Chondrocyte (in vitro differentiated cells): ENCODE data around the gene PCNX3. TPM values are rescaled to one million over a fixed set of nuclear protein-coding genes. Genes with fewer than 3 reads are reported as not detected.
A peak's percentile ranks its signal among the peaks of the same experiment; 100 is the strongest.

ENCODE experiments used
- DNase-seq: peaks from one replicate; pipeline ENCODE4 v3.0.0; 2021; ENCODE audit warnings: mixed read lengths, low spot score
- H3K27ac Mint-ChIP-seq: one replicate; pipeline ENCODE4 v1.8.0; 2021; ENCODE audit warnings: mild to moderate bottlenecking, moderate library complexity, mixed read lengths; ENCODE audit not compliant: unreplicated experiment
- H3K27me3 Mint-ChIP-seq: 2 replicates; pipeline ENCODE4 v1.8.0; 2021; ENCODE audit warnings: low read depth, mixed read lengths
- H3K36me3 Mint-ChIP-seq: 2 replicates; pipeline ENCODE4 v1.8.0; 2021; ENCODE audit warnings: low read depth, mixed read lengths
- H3K4me1 Mint-ChIP-seq: 2 replicates; pipeline ENCODE4 v1.8.0; 2021; ENCODE audit warnings: low read depth, mild to moderate bottlenecking, mixed read lengths
- H3K4me3 Mint-ChIP-seq: one replicate; pipeline ENCODE4 v1.8.0; 2021; ENCODE audit warnings: mild to moderate bottlenecking, moderate library complexity, mixed read lengths; ENCODE audit not compliant: unreplicated experiment
- H3K9me3 Mint-ChIP-seq: 2 replicates; pipeline ENCODE4 v1.8.0; 2021; ENCODE audit warnings: low read depth, mixed read lengths
- total RNA-seq: library from RNA; stranded (reverse); gene quantifications from 3 replicates; pipeline ENCODE4 v1.2.1, GENCODE V29; 2021
- TF ChIP-seq, protein P1 (sequence below): fragments of 200-600 bp; sonication (generic); IDR thresholded peaks from 2 replicates; pipeline ENCODE4 v1.5.0; 2021; ENCODE audit warnings: antibody characterized with exemption, mild to moderate bottlenecking, moderate library complexity

Gene PCNX3
- total RNA-seq, 1 donor from 2014 or later = 36.3 TPM

GRCh38 chr11:65599955-65600246 lies 15.7 kb upstream of the PCNX3 start:
- DNase-seq = no peak
- no peak overlapping the region for H3K4me3 Mint-ChIP-seq
- no peaks in the 10 kb centered on the region for H3K9me3 Mint-ChIP-seq
- H3K4me1 Mint-ChIP-seq = peaks cover 5% of the 10 kb centered on the region
- TF ChIP-seq, protein P1, sequence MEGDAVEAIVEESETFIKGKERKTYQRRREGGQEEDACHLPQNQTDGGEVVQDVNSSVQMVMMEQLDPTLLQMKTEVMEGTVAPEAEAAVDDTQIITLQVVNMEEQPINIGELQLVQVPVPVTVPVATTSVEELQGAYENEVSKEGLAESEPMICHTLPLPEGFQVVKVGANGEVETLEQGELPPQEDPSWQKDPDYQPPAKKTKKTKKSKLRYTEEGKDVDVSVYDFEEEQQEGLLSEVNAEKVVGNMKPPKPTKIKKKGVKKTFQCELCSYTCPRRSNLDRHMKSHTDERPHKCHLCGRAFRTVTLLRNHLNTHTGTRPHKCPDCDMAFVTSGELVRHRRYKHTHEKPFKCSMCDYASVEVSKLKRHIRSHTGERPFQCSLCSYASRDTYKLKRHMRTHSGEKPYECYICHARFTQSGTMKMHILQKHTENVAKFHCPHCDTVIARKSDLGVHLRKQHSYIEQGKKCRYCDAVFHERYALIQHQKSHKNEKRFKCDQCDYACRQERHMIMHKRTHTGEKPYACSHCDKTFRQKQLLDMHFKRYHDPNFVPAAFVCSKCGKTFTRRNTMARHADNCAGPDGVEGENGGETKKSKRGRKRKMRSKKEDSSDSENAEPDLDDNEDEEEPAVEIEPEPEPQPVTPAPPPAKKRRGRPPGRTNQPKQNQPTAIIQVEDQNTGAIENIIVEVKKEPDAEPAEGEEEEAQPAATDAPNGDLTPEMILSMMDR = no peak
- H3K36me3 Mint-ChIP-seq = peaks cover 18% of the 10 kb centered on the region
- H3K27ac Mint-ChIP-seq = no peak overlapping the region
- no peaks in the 10 kb centered on the region for H3K27me3 Mint-ChIP-seq

- Mint-ChIP-seq H3K36me3 (peaks cover 21% of the 10 kb centered on the region), H3K27ac (no peak overlapping the region), H3K27me3 (no peaks in the 10 kb centered on the region), H3K9me3 (no peaks in the 10 kb centered on the region), H3K4me3 (no peak overlapping the region), H3K4me1 (peaks cover 3% of the 10 kb centered on the region)
- TF ChIP-seq, protein P1 = no peak
- no peak for DNase-seq
These were observed 11.3 kb upstream of the PCNX3 start for GRCh38 chr11:65604258-65604657.

DNA sequence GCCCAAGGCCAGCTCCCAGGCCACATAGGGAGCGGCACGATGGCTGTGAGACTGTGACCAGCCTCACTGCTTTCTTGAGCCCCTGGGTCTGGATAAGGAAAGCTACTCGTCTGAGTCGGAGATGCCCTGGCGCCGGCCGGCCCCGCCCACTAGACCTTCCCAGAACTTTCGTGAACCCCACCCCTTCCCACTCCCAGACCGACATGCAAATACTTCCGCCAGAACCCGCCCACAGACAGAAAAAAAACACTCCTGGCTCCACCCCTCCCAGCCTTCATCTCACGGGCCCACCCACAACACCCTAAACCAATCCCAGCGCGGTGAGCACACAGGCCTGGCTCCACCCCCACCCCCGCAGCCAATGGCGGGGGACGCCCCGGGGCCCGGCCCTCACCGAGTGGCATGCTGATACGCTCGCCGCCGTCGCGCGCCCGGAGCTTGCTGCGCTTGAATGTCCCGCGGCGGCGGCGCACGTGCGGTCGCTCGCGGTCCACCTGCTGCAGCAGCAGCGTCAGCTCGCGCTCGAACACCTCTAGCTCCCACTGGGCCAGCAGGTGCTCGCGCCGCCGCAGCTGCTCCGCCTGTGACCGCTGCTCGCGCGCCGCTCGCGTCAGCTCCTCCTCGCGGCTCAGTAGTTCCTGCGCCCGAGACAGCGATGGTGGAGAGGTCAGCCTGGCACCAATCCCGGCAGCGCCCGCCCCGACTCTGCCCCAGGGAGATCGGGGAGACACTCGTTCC lies 8.5 kb upstream of the PCNX3 start:
- Mint-ChIP-seq H3K4me3 (no peak overlapping the region), H3K27ac (no peak overlapping the region), H3K9me3 (no peaks in the 10 kb centered on the region), H3K4me1 (peaks cover 29% of the 10 kb centered on the region), H3K36me3 (peaks cover 22% of the 10 kb centered on the region), H3K27me3 (no peaks in the 10 kb centered on the region)
- no peak for DNase-seq
- TF ChIP-seq, protein P1 = no peak

DNA sequence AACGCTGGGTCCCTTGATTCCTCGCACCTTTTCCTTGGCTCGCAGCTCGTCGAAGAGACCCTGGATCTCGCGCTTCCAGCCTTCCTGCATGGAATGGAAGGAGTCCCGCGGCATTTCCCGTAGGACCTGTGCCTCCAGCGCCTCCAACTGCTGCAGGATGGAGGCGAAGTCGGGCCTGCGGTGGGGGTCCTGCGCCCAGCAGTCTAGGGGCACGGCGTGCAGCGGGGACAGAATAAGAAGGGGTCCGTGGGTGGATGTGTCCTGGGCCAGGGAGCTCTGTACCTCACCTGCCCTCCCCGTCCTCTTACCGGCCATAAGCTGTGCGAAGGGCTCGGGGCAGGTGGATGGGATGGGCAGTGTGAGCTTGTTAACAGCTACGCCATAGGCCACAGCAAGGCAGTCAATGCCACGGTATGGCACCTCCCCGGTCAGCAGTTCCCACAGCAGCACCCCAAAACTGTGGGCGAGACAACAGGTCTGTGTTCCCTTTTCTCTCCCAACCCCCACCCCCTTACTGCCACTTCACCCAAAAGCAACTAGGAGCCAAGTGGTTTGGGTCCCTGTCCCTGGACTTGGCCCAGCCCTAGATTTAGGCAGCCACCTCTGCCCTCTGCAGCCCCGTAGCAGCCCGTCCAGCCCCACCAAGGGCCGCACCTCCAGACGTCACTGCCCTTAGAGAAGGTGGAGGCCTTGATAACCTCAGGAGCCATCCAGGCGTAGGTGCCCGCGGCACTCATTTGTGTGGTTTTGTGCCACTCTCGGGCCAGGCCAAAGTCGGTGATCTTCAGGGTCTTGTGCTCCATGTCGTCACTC lies 7.8 kb upstream of the PCNX3 start:
- no peak for DNase-seq
- Mint-ChIP-seq H3K4me1 (peaks cover 36% of the 10 kb centered on the region), H3K36me3 (peaks cover 22% of the 10 kb centered on the region), H3K4me3 (no peak overlapping the region), H3K9me3 (no peaks in the 10 kb centered on the region), H3K27ac (no peak overlapping the region), H3K27me3 (no peaks in the 10 kb centered on the region)
- TF ChIP-seq, protein P1 = no peak

- Mint-ChIP-seq H3K9me3 (no peaks in the 10 kb centered on the region), H3K36me3 (peaks cover 14% of the 10 kb centered on the region), H3K27ac (peak overlapping the region; percentile 41), H3K4me3 (no peak overlapping the region), H3K4me1 (peaks cover 42% of the 10 kb centered on the region), H3K27me3 (no peaks in the 10 kb centered on the region)
- DNase-seq = no peak
- TF ChIP-seq, protein P1 = no peak
These were observed 6.3 kb upstream of the PCNX3 start for GRCh38 chr11:65609229-65609628.
